AG04450 (cell line): Measurements from ENCODE around the gene MAP3K5. TPM values are rescaled to one million over a fixed set of nuclear protein-coding genes. Genes with fewer than 3 reads are reported as not detected.

Experiments used
- CTCF ChIA-PET: fragments of 300-600, 350-600 bp; formaldehyde crosslinking; extraction: SDS; loops from one replicate; lab custom pipeline; 2022; ENCODE audit warnings: antibody characterized with exemption, inconsistent platforms; lab: Charles Lee
- POLR2A ChIA-PET: fragments of 350-600 bp; formaldehyde crosslinking; extraction: SDS; loops from one replicate; lab custom pipeline; 2021; ENCODE audit warnings: antibody characterized with exemption, inconsistent platforms; lab: Yijun Ruan, JAX
- DNase-seq: peaks from one replicate; pipeline ENCODE4 v3.0.0-alpha.2; 2011; ENCODE audit warnings: low read depth, low spot score
- H3K27ac ChIP-seq: one replicate; pipeline ENCODE4 v1.5.1; 2012; ENCODE audit warnings: low read depth, low read length, control low read depth
- H3K27me3 ChIP-seq: one replicate; pipeline ENCODE4 v1.6.0; 2012; ENCODE audit warnings: low read length; ENCODE audit not compliant: control insufficient read depth, insufficient read depth
- H3K4me3 ChIP-seq: 2 replicates; pipeline ENCODE4 v1.5.1; 2011; ENCODE audit warnings: mild to moderate bottlenecking, low read depth, low read length, control low read depth
- H3K9me3 ChIP-seq: 2 replicates; pipeline ENCODE4 v1.5.1; 2012; ENCODE audit warnings: low read length; ENCODE audit not compliant: control insufficient read depth, insufficient read depth
- polyA plus RNA-seq: library from polyadenylated mRNA; depleted of rRNA; stranded (reverse); fragments of >200 nt; gene quantifications from 2 replicates; pipeline ENCODE4 v1.2.3, GENCODE V29; 2011
- TF ChIP-seq, protein P1 (sequence below): IDR thresholded peaks from 2 replicates; pipeline ENCODE4 v1.5.1; 2011; ENCODE audit warnings: low read depth, low read length, control low read depth, inconsistent platforms

The MAP3K5 gene
- polyA plus RNA-seq, 1 experiment: 17.0 TPM

DNA sequence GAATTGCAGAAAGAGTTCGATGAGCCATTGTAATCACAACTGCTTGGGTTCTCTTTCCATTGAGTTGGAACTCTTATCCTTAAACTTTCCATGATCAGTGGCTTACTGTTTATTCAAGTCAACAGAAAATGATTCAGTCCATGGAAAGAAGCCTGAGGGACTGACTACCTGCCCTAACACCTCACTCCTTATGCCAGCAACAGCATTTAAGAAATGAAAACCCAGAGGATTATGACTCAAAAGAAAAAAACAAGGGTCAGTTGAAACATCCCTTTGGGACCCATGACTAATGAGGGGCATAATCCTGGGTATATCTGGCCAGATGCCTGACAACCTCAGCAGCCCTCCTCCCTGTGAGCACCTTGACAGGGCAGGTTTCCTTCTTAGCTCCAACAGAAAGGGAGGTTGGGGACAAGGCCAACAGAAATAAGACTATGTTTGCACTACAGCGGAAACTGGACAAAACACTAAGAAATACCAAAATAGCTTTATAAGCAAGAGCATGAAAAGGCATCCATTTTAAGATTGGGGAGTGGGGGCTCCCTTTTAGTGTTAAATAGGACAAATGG lies 106.7 kb downstream of the MAP3K5 start:
- H3K27me3 ChIP-seq: no peaks in the 10 kb centered on the region
- H3K27ac ChIP-seq: no peak overlapping the region
- H3K4me3 ChIP-seq: no peak overlapping the region
- CTCF ChIA-PET: no interaction called here
- TF ChIP-seq, protein P1, sequence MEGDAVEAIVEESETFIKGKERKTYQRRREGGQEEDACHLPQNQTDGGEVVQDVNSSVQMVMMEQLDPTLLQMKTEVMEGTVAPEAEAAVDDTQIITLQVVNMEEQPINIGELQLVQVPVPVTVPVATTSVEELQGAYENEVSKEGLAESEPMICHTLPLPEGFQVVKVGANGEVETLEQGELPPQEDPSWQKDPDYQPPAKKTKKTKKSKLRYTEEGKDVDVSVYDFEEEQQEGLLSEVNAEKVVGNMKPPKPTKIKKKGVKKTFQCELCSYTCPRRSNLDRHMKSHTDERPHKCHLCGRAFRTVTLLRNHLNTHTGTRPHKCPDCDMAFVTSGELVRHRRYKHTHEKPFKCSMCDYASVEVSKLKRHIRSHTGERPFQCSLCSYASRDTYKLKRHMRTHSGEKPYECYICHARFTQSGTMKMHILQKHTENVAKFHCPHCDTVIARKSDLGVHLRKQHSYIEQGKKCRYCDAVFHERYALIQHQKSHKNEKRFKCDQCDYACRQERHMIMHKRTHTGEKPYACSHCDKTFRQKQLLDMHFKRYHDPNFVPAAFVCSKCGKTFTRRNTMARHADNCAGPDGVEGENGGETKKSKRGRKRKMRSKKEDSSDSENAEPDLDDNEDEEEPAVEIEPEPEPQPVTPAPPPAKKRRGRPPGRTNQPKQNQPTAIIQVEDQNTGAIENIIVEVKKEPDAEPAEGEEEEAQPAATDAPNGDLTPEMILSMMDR: no peak
- POLR2A ChIA-PET: no interaction called here
- DNase-seq: no peak
- H3K9me3 ChIP-seq: no peaks in the 10 kb centered on the region

DNA sequence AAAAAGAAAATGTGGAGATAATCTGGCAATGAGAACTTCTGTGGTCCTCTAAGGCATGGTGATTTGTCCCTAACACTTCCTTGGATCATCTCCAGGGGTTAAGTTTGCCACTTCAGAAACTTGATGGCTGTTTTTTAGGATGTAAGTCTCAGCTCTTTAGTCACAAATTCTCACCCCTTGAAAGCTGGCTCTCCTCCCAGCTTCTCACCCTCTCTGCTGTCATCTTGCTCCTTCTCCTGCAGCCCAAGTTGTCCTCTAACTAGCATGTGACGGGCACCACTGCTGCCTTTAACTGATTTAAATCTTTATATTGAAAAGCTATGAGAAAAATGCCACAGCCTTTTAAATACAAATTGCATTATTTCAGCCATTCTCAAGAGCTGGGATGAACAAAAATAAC lies 107.8 kb downstream of the MAP3K5 start:
- TF ChIP-seq, protein P1: no peak
- no peaks in the 10 kb centered on the region for H3K9me3 ChIP-seq
- no peak for DNase-seq
- ChIA-PET POLR2A (no interaction called here), CTCF (interaction anchor here (1.1 kb wide), 1 partner anchor 108 kb away, joined by 4 read pairs; the partner anchor contains the start of gene MAP3K5)
- no peaks in the 10 kb centered on the region for H3K27me3 ChIP-seq
- H3K4me3 ChIP-seq: no peak overlapping the region
- H3K27ac ChIP-seq: no peak overlapping the region

DNA sequence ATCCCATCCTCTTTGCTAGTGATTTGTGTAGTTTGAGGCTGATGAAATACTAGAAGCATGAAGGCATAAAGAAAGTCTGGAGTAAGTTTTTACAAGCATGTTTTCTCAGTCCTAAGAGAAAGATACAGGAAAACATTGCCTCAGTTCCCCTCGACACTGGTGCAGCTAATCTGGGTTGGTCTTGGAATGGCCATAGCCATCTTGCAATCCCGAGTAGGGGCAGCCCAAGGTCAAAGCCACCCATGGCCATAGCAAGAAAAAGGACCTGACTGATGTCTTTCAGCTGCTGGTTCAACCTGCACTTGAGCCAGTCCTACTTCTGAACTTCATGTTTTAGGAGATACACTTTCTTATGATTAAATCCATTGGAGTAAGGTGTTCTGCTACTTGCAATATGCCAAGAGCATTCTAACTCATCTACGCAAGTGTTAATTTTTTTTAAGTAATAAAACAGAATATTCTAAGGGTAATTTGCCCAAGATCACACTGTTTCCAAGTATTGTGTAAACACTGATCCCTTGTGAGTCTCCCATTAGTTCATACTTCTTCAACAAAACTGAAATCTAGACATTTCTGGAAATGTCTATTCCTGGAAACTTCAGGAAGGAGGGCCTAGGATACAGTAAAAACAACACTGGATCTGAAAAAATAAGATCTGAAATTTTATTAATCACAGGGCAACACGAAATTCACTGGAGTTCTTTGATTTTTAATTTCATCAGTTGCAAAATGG lies 108.9 kb downstream of the MAP3K5 start:
- ChIA-PET POLR2A (interaction anchor here (0.6 kb wide), 1 partner anchor 1668 kb away, joined by 3 read pairs; no protein-coding TSS in a partner anchor), CTCF (interaction anchor here (1.9 kb wide), 1 partner anchor 39 kb away, joined by 5 read pairs; no protein-coding TSS in a partner anchor)
- Histone ChIP-seq H3K4me3 (no peak overlapping the region), H3K27me3 (no peaks in the 10 kb centered on the region), H3K27ac (no peak overlapping the region), H3K9me3 (no peaks in the 10 kb centered on the region)
- no peak for DNase-seq
- TF ChIP-seq, protein P1: no peak

DNA sequence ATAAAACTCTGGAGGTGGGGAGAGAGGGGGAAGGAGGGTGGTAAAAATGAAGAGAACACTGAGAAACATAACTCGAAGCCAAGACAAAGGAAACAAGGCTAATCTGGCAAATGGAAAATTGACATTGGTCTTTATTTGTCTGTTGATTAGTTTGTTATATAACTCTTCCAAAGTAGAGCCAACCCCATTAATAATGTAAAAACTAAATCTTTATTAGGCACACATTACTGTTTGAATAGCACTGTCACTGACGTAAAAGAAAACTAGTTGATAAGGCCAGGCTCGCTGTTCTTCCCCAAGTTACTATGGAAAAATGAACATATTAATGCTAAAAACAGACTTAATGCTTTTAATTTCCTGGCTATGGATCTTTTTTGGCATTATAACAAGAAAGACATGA lies 110.0 kb downstream of the MAP3K5 start:
- Histone ChIP-seq H3K4me3 (no peak overlapping the region), H3K9me3 (no peaks in the 10 kb centered on the region), H3K27me3 (no peaks in the 10 kb centered on the region), H3K27ac (no peak overlapping the region)
- TF ChIP-seq, protein P1: no peak
- POLR2A ChIA-PET: no interaction called here
- CTCF ChIA-PET: interaction anchor here (1.9 kb wide), 1 partner anchor 38 kb away, joined by 5 read pairs; no protein-coding TSS in a partner anchor
- DNase-seq: no peak

DNA sequence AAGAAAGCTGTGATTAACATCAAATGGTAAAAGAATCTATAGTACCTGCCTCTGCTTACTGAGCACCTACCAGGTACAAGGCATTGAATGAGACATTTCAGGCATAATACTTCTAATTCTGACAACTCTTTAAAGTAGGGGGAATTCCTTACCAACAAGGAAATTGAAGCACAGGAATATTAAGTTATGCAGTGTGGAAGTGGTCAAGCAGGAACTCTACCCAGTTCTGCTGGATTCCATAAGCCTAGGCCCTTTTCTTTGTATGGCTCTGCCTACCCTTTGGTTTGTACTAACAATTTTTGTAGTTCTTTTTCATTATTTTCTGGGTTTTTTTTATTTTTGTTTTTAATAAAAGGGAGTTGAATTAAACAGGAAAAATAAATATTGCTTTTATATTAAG lies 114.5 kb downstream of the MAP3K5 start:
- TF ChIP-seq, protein P1: no peak
- Histone ChIP-seq H3K4me3 (no peak overlapping the region), H3K9me3 (no peaks in the 10 kb centered on the region), H3K27me3 (no peaks in the 10 kb centered on the region), H3K27ac (no peak overlapping the region)
- ChIA-PET POLR2A (no interaction called here), CTCF (interaction anchor here (1.9 kb wide), 1 partner anchor 115 kb away, joined by 8 read pairs; the partner anchor contains the start of gene MAP3K5)
- DNase-seq: no peak
